ENCODE data around the gene ZNF275. TPM values are rescaled to one million over a fixed set of nuclear protein-coding genes. Genes with fewer than 3 reads are reported as not detected.

ZNF275 gene
- total RNA-seq, 1 experiment from 2014 or later = 5.0 TPM

DNA sequence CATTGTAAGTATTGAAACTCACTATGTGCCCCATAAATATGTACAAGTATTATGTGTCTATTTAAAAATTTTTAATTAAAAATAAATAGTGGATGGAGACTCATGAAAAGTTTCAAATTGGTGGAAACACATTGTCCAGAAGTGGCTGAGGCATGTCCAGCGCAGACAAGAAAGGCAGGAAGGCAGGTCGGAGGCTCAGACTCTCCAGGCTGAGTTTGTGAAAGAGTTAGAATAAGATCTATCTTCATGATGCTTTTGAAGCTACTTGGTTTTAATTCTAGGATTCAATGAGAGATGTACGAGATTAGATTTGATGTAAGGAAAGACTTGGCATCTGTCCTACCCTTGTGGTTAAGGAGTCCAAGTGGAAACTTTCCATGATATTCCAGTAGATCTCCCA, 32.2 kb upstream of the ZNF275 start:
- H3K4me1 ChIP-seq (ENCODE audit: control insufficient read depth, insufficient read depth, low read length) = no peaks in the 10 kb centered on the region
- H3K27ac ChIP-seq (ENCODE audit: low read length) = no peak overlapping the region
- ChIA-PET POLR2A (no interaction called here), CTCF (no interaction called here)
- in situ Hi-C loops (cut with HindIII; ENCODE audit: low pct_unique_long_range_greater_than_20kb, low sequenced_read_pairs) (no loop called here), intact Hi-C loops (cut with micrococcal nuclease; ENCODE audit: unreplicated experiment) (no loop called here)
- TF ChIP-seq POLR2AphosphoS5 (IDR thresholded peaks at IDR 0.05; ENCODE audit: low read depth, low read length) = no peak
- no peak for TF ChIP-seq SIN3A (IDR thresholded peaks at IDR 0.05; ENCODE audit: borderline replicate concordance, insufficient read depth, low read depth, low read length)
- TF ChIP-seq, protein P1, sequence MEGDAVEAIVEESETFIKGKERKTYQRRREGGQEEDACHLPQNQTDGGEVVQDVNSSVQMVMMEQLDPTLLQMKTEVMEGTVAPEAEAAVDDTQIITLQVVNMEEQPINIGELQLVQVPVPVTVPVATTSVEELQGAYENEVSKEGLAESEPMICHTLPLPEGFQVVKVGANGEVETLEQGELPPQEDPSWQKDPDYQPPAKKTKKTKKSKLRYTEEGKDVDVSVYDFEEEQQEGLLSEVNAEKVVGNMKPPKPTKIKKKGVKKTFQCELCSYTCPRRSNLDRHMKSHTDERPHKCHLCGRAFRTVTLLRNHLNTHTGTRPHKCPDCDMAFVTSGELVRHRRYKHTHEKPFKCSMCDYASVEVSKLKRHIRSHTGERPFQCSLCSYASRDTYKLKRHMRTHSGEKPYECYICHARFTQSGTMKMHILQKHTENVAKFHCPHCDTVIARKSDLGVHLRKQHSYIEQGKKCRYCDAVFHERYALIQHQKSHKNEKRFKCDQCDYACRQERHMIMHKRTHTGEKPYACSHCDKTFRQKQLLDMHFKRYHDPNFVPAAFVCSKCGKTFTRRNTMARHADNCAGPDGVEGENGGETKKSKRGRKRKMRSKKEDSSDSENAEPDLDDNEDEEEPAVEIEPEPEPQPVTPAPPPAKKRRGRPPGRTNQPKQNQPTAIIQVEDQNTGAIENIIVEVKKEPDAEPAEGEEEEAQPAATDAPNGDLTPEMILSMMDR (IDR thresholded peaks at IDR 0.05) = no peak
- TF ChIP-seq, protein P2, sequence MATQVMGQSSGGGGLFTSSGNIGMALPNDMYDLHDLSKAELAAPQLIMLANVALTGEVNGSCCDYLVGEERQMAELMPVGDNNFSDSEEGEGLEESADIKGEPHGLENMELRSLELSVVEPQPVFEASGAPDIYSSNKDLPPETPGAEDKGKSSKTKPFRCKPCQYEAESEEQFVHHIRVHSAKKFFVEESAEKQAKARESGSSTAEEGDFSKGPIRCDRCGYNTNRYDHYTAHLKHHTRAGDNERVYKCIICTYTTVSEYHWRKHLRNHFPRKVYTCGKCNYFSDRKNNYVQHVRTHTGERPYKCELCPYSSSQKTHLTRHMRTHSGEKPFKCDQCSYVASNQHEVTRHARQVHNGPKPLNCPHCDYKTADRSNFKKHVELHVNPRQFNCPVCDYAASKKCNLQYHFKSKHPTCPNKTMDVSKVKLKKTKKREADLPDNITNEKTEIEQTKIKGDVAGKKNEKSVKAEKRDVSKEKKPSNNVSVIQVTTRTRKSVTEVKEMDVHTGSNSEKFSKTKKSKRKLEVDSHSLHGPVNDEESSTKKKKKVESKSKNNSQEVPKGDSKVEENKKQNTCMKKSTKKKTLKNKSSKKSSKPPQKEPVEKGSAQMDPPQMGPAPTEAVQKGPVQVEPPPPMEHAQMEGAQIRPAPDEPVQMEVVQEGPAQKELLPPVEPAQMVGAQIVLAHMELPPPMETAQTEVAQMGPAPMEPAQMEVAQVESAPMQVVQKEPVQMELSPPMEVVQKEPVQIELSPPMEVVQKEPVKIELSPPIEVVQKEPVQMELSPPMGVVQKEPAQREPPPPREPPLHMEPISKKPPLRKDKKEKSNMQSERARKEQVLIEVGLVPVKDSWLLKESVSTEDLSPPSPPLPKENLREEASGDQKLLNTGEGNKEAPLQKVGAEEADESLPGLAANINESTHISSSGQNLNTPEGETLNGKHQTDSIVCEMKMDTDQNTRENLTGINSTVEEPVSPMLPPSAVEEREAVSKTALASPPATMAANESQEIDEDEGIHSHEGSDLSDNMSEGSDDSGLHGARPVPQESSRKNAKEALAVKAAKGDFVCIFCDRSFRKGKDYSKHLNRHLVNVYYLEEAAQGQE (IDR thresholded peaks at IDR 0.05; ENCODE audit: insufficient read depth in 1 of 2, low read depth in 2 of 2, low read length in 1 of 2) = no peak
- no peak for TF ChIP-seq TCF7L2 (IDR thresholded peaks at IDR 0.05; ENCODE audit: low read depth, low read length)
- no peaks in the 10 kb centered on the region for H3K9me3 ChIP-seq (ENCODE audit: control insufficient read depth, insufficient read depth, low read depth, low read length)
- DNase-seq (ENCODE audit: low read depth, low spot score) (no peak), ATAC-seq (no peak)
- no peak overlapping the region for H3K4me3 ChIP-seq (ENCODE audit: low read depth in 2 of 2, low read length in 2 of 2)
- no peaks in the 10 kb centered on the region for H3K36me3 ChIP-seq (ENCODE audit: control insufficient read depth, insufficient read depth, low read length)
- H3K27me3 ChIP-seq (ENCODE audit: control insufficient read depth, insufficient read depth, low read length) = peaks cover 6% of the 10 kb centered on the region
- no TSS peak for BruUV-seq (replicated peaks)

DNA sequence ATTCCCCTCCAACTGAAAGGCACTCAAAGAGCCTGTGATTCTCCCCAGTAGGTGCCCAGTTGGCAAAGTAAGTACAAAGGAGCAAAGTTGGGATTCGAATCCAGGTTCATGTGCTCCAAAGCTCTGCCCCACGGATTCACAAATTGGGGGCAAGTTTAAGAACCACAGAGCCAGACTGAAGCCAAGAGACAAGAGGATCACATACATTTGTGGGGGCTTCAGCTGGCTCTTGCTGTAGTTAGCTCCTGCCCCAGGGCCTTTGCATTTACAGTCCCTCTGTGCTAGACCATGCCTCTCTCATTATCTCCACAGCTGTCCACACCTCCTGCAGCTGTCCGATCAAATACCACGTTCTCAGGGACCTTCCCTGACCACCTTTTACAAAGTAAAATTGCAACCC, 31.2 kb upstream of the ZNF275 start:
- ATAC-seq (no peak), DNase-seq (ENCODE audit: low read depth, low spot score) (no peak)
- BruUV-seq (replicated peaks) = no TSS peak
- CTCF ChIA-PET = no interaction called here
- intact Hi-C loops (cut with micrococcal nuclease; ENCODE audit: unreplicated experiment) = no loop called here
- Histone ChIP-seq H3K4me3 (ENCODE audit: low read depth in 2 of 2, low read length in 2 of 2) (no peak overlapping the region), H3K36me3 (ENCODE audit: control insufficient read depth, insufficient read depth, low read length) (no peaks in the 10 kb centered on the region), H3K4me1 (ENCODE audit: control insufficient read depth, insufficient read depth, low read length) (no peaks in the 10 kb centered on the region), H3K9me3 (ENCODE audit: control insufficient read depth, insufficient read depth, low read depth, low read length) (no peaks in the 10 kb centered on the region), H3K27me3 (ENCODE audit: control insufficient read depth, insufficient read depth, low read length) (peaks cover 6% of the 10 kb centered on the region), H3K27ac (ENCODE audit: low read length) (no peak overlapping the region)
- POLR2A ChIA-PET = no interaction called here
- in situ Hi-C loops (cut with HindIII; ENCODE audit: low pct_unique_long_range_greater_than_20kb, low sequenced_read_pairs) = no loop called here
- TF ChIP-seq, protein P2 (IDR thresholded peaks at IDR 0.05; ENCODE audit: insufficient read depth in 1 of 2, low read depth in 2 of 2, low read length in 1 of 2) = no peak
- TF ChIP-seq, protein P1 (IDR thresholded peaks at IDR 0.05) = no peak
- no peak for TF ChIP-seq SIN3A (IDR thresholded peaks at IDR 0.05; ENCODE audit: borderline replicate concordance, insufficient read depth, low read depth, low read length)
- no peak for TF ChIP-seq TCF7L2 (IDR thresholded peaks at IDR 0.05; ENCODE audit: low read depth, low read length)
- TF ChIP-seq POLR2AphosphoS5 (IDR thresholded peaks at IDR 0.05; ENCODE audit: low read depth, low read length) = no peak

Data from Panc1 (cell line).